Measurements from ENCODE around the gene OR5D16.
"Not testable (repeated sequence)": the region's sequence is repeated elsewhere in the genome, so short reads cannot be mapped to it uniquely, and the experiment has no call there.

Gene OR5D16

GRCh38 chr11:55819330-55819729 is 19.2 kb upstream of the OR5D16 start, which contains the start of gene OR5D18:
TSS of gene OR5D18 (plus strand) at chr11:55819630. CDS start at chr11:55819630, 0 bp downstream.
- Histone ChIP-seq H3K4me3 (replicated peaks; ENCODE audit: low read depth, low read length) (no peak within 1 kb of the TSS), H3K36me3 (ENCODE audit: control insufficient read depth, insufficient read depth, low read length) (no peaks in the 10 kb centered on the region), H3K27me3 (replicated peaks; ENCODE audit: control insufficient read depth, insufficient read depth, low read length) (no peaks in the 10 kb centered on the region)
- DNase-seq (ENCODE audit: extremely low read depth, insufficient read length), result no peak
- no peak for TF ChIP-seq CTCF (IDR thresholded peaks at IDR 0.05; ENCODE audit: insufficient read depth, low read length, poor library complexity, severe bottlenecking)

GRCh38 chr11:55826919-55827318 is 11.6 kb upstream of the OR5D16 start, which contains the start of gene OR5L2:
TSS of gene OR5L2 (plus strand) at chr11:55827219. CDS start at chr11:55827219, 0 bp downstream.
- H3K4me3 ChIP-seq (replicated peaks; ENCODE audit: low read depth, low read length), result no peak within 1 kb of the TSS
- TF ChIP-seq CTCF (IDR thresholded peaks at IDR 0.05; ENCODE audit: insufficient read depth, low read length, poor library complexity, severe bottlenecking), result no peak
- no peak for DNase-seq (ENCODE audit: extremely low read depth, insufficient read length)
- no peaks in the 10 kb centered on the region for H3K27me3 ChIP-seq (replicated peaks; ENCODE audit: control insufficient read depth, insufficient read depth, low read length)
- no peaks in the 10 kb centered on the region for H3K36me3 ChIP-seq (ENCODE audit: control insufficient read depth, insufficient read depth, low read length)

GRCh38 chr11:55847453-55847852 is 8.9 kb downstream of the OR5D16 start:
- no peak for DNase-seq (ENCODE audit: extremely low read depth, insufficient read length)
- no peaks in the 10 kb centered on the region for H3K36me3 ChIP-seq (ENCODE audit: control insufficient read depth, insufficient read depth, low read length)
- H3K27me3 ChIP-seq (replicated peaks; ENCODE audit: control insufficient read depth, insufficient read depth, low read length), result no peaks in the 10 kb centered on the region
- H3K4me3 ChIP-seq (replicated peaks; ENCODE audit: low read depth, low read length), result no peak overlapping the region
- TF ChIP-seq CTCF (IDR thresholded peaks at IDR 0.05; ENCODE audit: insufficient read depth, low read length, poor library complexity, severe bottlenecking), result no peak

- DNase-seq (ENCODE audit: extremely low read depth, insufficient read length), result no peak
- Histone ChIP-seq H3K36me3 (ENCODE audit: control insufficient read depth, insufficient read depth, low read length) (no peaks in the 10 kb centered on the region), H3K27me3 (replicated peaks; ENCODE audit: control insufficient read depth, insufficient read depth, low read length) (no peaks in the 10 kb centered on the region), H3K4me3 (replicated peaks; ENCODE audit: low read depth, low read length) (no peak overlapping the region)
- no peak for TF ChIP-seq CTCF (IDR thresholded peaks at IDR 0.05; ENCODE audit: insufficient read depth, low read length, poor library complexity, severe bottlenecking)
Measured at GRCh38 chr11:55849037-55849436, 10.5 kb downstream of the OR5D16 start.

GRCh38 chr11:55852141-55852540 is 13.6 kb downstream of the OR5D16 start:
- no peaks in the 10 kb centered on the region for H3K27me3 ChIP-seq (replicated peaks; ENCODE audit: control insufficient read depth, insufficient read depth, low read length)
- no peak for TF ChIP-seq CTCF (IDR thresholded peaks at IDR 0.05; ENCODE audit: insufficient read depth, low read length, poor library complexity, severe bottlenecking)
- no peak overlapping the region for H3K4me3 ChIP-seq (replicated peaks; ENCODE audit: low read depth, low read length)
- H3K36me3 ChIP-seq (ENCODE audit: control insufficient read depth, insufficient read depth, low read length), result no peaks in the 10 kb centered on the region
- no peak for DNase-seq (ENCODE audit: extremely low read depth, insufficient read length)

GRCh38 chr11:55854704-55855103 is 16.2 kb downstream of the OR5D16 start:
- Histone ChIP-seq H3K36me3 (ENCODE audit: control insufficient read depth, insufficient read depth, low read length) (no peaks in the 10 kb centered on the region), H3K27me3 (replicated peaks; ENCODE audit: control insufficient read depth, insufficient read depth, low read length) (no peaks in the 10 kb centered on the region), H3K4me3 (replicated peaks; ENCODE audit: low read depth, low read length) (no peak overlapping the region)
- no peak for TF ChIP-seq CTCF (IDR thresholded peaks at IDR 0.05; ENCODE audit: insufficient read depth, low read length, poor library complexity, severe bottlenecking)
- DNase-seq (ENCODE audit: extremely low read depth, insufficient read length), result no peak

GRCh38 chr11:55867354-55867753 is 28.8 kb downstream of the OR5D16 start:
- H3K27me3 ChIP-seq (replicated peaks; ENCODE audit: control insufficient read depth, insufficient read depth, low read length); DNase-seq (ENCODE audit: extremely low read depth, insufficient read length); H3K36me3 ChIP-seq (ENCODE audit: control insufficient read depth, insufficient read depth, low read length); H3K4me3 ChIP-seq (replicated peaks; ENCODE audit: low read depth, low read length): not testable (repeated sequence)

- not testable (repeated sequence) for H3K27me3 ChIP-seq (replicated peaks; ENCODE audit: control insufficient read depth, insufficient read depth, low read length); DNase-seq (ENCODE audit: extremely low read depth, insufficient read length); H3K36me3 ChIP-seq (ENCODE audit: control insufficient read depth, insufficient read depth, low read length); H3K4me3 ChIP-seq (replicated peaks; ENCODE audit: low read depth, low read length)
Measured at GRCh38 chr11:55872731-55873130, 34.2 kb downstream of the OR5D16 start.
